Activated T-helper 9 cell treated with anti-CD3 and anti-CD28 coated beads, Interleukin-2, amount 50 U/mL, for 16 hours (primary cell): Measurements from ENCODE around the gene TMTC4.
A peak's percentile ranks its signal among the peaks of the same experiment; 100 is the strongest.
"Not testable (repeated sequence)": the region's sequence is repeated elsewhere in the genome, so short reads cannot be mapped to it uniquely, and the experiment has no call there.

Source experiments
- DNase-seq: peaks from one replicate; pipeline ENCODE4 v3.0.0-alpha.2; 2020; ENCODE audit warnings: low read depth

TMTC4 gene

DNA sequence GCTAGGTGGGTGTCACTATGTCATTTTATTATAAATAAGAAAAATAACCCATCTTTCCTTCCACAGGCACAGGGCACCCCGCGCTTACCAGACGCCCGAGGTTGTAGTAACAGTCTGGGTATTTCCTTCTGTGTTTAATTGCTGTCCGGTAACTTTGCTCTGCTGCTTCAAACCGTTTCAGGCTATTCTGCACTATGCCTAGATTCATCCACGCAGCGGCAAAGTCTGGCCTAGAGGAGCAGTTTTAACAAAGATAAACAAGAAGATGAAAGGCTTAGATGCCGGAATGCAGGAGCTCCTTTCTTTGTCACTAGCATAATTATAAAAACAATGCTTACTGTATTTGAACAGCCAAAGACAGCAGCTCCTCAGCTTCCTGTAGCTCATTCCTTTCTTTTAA, 49.1 kb downstream of the TMTC4 start:
- DNase-seq: no peak

DNA sequence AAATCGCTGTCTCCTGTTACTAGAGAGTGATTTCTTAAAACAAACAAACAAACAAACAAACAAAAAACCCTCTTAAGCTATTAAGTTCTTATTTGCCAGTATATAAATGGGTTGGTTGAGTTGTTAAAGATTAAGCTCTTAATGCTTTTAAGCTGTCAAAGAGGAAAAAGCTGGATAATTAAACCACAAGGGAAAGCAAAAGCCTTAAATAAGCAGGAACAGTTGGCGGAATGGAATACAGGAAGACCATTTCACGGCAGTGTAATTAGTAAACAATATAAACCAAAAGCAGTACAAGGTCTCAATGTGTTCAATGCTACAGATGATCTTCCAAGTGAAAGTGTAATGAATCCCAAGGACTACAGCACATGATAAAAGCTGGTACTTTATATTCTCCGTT, 53.8 kb downstream of the TMTC4 start:
- DNase-seq: no peak

DNA sequence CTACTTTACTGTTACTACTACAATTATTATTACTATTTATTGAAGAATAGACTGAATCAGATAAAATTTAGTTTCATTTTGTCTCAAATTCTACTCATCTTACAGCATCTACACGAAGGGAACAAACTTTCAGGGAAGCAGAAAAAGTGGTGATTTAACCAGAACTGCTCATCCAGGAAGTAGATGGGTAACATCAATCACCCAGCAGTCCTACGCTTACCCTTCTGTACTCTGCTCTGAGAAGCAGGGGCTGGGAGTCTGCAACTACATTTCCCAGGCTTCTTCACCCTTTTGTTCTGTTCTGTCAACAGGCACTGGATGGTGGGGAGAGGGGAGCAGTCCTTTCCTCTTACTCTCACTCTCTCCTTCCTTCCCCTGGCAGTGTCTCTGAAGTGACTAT, 54.7 kb downstream of the TMTC4 start:
- DNase-seq: no peak

DNA sequence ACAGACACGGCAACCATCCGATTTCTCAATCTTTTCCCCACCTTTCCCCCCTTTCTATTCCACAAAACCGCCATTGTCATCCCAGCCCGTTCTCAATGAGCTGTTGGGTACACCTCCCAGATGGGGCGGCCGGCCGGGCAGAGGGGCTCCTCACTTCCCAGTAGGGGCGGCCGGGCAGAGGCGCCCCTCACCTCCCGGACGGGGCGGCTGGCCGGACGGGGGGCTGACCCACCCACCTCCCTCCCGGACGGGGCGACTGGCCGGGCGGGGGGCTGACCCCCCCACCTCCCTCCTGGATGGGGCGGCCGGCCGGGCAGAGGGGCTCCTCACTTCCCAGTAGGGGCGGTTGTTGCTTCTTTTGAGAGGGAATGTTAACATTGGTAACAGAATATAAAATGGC, 55.7 kb downstream of the TMTC4 start:
- DNase-seq: not testable (repeated sequence)

DNA sequence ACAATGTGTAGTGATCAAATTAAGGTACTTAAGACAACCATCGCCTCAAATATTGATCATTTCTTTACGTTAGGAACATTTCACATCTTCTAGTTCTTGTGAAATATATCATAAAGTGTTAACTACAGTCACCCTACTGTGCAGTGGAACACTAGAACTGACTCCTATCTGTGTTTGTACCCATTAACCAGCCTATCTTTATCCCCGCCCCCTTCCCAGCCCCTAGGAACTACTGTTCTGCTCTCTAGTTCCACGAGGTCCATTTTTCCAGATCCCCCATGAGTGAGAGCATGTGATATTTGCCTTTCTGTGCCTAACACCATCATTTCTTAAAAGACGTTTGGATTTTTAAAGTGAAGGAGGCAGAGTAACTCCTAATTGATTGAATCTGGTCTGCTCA, 61.6 kb downstream of the TMTC4 start:
- no peak for DNase-seq

DNA sequence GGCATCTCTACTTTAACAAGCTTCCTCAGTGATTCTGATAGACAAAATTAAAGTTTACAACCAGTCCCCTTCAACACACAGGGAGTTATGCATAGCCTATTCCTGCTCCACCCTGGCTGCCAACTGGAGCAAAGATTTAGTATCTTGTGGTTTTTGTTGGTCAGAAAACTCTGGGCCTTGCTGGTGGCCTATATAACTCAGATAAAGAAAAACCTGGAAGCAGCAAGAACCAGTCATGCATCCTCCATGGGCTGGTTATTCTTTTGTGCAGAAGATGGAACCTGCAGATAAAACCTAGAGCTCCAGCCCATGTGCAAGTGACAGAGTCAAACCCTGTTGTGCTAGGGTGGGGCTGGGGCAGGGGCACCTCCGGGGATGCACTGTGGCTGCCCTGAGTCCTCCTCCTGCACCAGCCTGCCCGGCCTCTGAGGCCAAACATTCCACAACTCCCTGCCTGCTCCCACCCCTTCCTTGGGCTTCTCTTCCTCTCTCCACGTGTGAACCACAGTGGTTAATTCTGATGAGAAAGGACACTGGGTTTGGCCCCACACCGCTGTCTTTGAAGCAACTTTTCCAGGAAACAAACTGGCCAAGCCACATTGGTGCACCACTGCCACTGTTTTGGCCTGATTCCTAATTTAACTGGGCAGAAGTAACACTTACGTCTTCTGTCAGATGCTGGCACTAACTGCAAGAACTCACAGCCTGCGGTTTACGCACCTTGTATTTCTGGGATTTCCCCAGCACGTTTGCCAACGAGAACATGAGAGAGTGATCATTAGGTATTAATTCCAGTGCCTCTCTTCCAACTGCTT, 62.7 kb downstream of the TMTC4 start:
- no peak for DNase-seq

DNA sequence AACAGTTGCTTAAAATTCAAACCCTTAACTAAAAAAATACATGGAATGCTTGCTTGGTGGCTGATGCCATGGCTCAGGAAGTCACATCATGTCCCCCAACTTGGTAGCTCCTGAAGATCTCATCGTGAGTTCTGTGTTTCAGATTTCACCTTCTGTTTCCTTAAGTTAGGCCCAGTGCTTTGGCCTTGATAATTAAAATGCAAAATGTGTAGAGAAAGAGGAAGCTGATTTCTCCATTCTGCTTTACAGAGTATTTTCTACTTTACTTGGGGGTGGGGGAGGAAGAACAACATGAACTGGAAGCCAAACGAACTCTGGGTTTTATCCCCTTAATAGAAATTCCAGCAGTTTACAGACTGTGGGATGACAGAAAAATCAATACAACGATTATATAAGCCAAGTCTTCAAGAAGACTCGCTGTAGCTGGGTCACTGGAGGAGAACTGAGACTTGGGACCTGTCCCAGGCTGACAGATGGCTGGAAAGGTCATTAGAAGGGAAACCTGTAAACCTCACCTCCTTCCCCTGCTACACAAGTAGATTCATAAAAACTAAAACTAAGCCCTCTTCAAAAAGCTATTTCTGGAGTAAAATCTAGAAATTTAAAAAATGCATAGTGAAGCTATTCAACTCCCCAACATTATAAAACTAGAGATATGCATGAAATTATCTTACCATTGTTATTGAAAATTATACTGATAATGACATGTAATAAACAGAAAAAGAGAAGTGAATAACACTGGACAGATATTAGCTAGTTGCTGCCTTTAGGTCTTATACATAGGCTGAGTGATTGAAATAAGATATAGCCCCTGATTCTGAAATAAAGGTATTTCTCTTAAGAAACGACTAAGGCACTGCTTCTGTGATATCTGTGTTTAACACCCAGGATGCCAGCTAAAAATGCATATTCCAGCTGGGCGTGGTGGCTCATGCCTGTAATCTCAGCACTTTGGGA, 63.9 kb downstream of the TMTC4 start:
- no peak for DNase-seq

DNA sequence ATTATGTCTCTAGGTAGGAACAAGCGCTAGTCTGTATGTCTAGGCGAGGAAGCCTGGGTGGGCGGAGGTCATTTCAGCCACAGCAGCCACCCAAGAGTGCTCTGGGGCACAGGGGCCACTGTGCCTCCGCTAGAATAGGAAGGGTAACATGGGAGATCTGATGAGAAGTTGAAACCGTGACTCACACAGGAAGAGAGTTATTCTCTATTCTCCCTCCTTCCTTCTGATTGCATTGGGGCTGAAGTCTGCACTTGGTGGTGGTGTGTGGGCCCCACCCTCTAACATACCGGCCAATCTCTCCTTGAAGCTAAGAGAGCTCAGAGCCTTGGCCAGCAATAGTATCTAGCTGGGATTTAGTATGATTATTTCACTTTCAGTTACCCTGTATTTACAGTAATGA, 65.7 kb downstream of the TMTC4 start:
- DNase-seq: no peak

DNA sequence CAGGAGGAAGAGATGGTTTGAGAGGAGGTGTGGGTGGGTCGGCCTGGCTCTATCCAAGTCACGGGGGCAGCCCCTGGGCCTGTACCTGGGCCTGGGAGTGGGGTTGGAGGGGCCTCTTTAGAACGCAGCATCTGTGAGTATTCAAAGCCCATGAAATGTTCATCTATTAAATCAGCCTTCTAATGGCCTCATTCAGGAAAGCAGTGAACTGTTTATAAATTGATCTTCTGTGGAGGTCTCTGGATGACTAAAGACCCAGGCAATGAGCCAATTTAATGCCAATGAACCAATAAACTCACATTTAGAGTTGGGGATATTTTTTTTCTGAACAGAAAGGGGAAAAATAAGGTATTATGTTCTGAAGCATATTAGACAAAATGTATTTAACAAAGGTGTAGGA, 66.1 kb downstream of the TMTC4 start:
- DNase-seq: no peak

DNA sequence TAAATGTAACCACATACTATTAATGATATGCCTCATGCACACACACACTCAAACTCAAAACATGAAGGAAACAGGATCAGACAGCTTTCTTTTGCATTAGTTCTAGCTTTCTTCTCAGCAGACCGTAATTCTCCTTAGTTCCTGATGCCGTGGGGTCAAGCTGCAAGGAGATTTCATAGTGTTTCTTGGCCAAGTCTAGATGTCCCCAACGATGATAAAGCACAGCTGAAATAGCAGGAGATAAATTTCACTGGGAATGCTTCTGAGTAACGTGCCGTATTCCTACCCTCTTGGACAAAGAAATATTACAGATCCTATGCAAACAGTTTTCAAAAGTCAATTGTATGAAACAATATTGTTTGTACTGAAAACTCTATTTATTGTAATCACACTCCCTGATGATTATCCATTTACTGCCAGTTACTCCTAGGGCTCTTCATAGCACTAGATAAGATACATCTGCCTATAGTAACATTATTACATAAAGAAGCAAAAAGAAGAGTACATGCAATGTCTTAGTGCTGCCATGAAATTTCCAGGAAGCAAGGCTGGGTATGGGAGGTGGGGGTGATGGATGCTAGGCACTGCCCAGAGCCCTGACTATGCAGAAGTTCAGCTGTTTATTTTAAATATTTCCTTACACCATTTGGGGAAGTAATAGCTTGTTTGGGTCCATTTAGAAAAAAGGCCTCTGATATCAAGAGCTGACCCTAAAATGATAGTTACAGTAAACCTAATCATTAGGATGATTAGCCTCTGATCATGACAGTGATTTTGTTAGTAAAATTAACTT, 69.5 kb downstream of the TMTC4 start:
- no peak for DNase-seq

DNA sequence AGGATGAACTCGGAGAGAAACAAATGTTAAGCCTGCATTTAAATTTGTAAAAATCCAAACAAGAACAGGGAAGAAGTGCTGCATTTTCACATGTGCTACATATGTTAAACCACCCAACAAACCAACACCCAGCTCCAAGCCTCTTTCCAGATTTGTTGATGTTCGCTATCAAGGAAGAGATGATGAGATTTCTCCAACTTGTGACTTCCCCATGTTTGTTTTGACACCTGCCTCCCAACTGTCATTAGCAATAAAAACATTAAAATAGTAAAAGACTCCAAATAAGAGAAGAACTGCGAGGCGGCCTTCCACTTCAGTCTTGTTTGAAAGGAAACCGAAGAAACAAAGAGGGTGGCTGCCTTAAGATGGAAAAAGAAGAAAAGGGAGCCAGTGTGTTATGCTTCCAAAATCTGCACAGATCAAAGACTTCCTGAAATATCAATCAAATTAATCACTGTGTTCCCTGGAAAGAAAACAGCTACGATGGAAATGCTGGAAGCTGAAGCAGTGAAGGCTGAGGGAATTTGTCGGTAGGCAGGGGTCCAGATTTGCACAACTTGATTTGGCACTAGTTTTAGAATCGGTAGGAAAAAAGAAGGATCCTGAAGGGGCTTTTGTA, 72.0 kb downstream of the TMTC4 start:
- no peak for DNase-seq

DNA sequence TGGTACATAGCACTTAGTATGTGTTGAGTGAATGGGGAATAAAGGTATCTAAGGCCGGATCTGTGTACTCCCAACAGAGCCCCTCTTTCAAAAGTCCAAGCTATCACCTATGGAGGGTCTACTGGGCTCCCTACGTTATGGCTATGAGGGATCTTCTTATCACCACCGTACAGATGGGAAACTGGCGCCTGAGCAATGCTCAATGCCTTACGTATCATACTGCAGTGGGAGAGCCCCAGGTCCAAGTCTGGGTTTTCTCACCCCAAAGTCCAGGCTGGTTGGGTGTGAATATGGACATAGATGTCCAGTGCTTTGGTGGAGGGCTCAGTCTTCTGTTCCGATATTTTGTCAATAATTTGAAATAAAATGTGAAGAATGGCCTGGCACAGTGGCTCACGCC, 72.9 kb downstream of the TMTC4 start:
- no peak for DNase-seq

DNA sequence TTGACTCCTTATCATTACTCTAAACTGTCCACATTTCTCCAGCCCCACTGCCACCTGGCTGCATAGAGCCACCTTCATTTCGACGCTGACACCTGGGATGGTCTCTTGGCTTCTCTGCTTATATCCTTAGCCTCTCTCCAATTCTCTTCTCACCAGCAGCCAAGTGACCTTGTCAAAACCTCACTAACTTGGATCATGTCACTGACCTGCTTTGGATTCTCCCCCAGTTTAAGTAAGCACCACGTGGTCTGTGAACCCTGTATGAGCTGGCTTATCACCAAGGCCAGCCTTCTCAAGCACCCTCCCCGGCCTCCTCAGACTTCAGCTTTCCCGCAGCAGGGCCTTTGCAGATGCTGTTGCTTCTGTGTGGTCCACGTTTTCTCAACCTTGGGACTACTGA, 73.7 kb downstream of the TMTC4 start:
- no peak for DNase-seq

DNA sequence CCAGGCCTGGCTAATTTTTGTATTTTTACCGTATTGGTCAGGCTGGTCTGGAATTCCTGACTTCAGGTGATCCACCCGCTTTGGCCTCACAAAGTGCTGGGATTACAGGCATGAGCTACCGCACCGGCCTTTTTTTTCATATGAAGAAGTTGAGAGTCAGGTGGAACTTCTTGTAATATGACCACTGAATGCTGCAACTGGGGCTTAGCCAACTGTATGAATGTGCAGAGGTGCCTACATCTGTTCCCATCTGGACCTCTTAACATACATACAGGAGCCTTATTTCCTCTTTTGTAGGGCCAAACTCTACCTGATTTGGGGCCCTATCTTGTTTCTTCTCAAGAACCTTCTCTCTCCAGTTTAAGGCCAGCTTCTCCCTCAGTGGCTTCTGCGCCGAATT, 74.1 kb downstream of the TMTC4 start:
- DNase-seq: no peak

DNA sequence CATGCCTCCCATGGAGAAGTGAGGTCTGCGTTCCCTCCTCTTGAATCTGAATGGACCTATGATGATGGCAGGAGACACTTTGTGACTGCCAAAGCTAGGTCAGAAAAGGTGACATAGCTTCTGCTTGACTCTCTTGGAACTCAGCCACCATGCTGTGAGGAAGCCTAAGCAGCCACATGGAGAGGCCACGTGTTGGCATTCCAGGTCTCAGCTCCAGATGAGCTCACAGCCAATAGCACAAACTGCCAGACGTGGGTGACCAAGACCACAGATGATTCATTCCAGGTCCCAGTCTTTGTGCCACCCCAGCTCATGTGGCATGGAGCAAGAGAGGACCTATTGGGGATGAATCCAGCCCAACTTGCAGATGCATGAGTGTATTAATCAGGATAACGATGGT, 77.3 kb downstream of the TMTC4 start:
- no peak for DNase-seq

DNA sequence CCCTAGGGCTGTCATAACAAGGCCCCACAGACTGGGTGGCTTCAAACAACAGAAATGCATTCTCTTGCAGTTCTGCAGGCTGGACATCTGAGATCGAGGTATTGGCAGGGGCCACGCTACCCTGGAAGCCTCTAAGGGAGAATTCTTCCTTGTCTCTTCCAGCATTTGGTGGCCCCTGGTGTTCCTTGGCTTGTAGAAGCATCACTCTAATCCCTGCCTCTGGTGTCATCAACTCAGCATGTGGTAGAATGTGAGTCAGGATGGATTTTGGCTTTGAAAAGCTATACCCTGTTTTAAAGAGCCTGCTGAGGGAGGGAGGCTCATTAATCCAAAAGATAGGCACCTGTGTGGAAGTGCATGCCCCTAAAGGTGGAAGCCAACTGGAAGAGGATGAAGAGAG, 78.1 kb downstream of the TMTC4 start:
- DNase-seq: no peak

DNA sequence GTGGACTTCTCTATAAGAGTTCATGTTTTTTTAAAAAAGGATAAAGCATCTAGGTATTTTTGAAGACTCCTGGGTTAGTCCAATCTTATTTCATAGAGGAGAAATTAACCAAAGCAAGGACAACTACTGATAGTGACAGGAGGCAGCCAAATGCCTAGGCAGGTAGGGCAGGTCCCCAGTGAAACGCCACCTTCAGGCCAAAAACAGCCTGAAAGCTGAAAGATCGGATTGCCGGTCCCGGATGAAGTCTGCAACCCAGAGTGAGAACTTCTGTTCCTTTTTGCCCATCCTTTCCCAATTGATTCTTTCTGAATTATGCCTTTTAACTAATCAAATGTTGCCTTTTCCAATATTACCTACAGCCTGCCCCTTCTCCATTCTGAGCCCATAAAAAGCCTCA, 79.9 kb downstream of the TMTC4 start:
- DNase-seq: no peak

DNA sequence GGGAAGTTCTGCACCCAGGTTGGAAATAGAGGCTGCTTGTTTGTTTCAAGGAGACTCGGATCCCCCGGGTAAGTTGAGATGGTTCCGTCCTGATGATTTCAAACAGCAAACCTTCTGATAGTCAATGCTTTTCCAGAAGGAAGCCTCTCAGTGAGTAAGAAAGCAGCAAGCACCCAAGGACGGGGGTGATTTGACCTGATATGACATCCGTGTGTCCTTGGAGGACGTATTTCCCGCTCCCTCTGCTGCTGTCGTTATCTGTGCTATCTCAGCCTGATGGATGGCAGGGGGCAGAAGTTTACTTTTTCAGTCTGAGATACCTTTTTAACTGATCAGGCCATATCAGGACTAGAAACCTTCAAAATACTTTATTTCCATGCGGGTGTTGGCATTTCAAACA, 80.3 kb downstream of the TMTC4 start:
- no peak for DNase-seq

DNA sequence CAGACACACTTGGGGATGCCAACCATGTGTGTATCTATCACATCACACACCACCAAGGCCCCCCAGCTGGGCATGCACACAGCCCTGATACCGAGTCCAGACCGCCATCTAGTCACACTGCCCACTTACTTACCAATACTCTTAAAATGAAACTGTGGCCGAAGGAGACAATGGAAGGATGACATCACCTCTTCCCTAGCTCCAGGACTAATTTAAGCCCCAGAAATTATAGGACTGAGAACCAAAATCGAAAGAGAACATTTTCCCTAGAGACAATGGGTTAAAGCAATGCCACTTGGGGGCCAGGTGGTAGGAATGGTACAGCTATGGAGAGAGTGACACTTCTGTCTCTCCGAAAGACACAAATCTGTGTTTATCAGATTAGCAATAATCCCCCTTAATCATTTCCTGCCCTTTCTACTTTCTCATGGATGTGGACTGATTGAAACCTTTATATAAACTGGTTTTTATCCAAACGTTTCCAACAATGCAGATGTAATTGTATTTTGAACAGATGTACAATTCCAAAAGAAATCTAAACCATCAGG, 85.3 kb downstream of the TMTC4 start:
- no peak for DNase-seq

DNA sequence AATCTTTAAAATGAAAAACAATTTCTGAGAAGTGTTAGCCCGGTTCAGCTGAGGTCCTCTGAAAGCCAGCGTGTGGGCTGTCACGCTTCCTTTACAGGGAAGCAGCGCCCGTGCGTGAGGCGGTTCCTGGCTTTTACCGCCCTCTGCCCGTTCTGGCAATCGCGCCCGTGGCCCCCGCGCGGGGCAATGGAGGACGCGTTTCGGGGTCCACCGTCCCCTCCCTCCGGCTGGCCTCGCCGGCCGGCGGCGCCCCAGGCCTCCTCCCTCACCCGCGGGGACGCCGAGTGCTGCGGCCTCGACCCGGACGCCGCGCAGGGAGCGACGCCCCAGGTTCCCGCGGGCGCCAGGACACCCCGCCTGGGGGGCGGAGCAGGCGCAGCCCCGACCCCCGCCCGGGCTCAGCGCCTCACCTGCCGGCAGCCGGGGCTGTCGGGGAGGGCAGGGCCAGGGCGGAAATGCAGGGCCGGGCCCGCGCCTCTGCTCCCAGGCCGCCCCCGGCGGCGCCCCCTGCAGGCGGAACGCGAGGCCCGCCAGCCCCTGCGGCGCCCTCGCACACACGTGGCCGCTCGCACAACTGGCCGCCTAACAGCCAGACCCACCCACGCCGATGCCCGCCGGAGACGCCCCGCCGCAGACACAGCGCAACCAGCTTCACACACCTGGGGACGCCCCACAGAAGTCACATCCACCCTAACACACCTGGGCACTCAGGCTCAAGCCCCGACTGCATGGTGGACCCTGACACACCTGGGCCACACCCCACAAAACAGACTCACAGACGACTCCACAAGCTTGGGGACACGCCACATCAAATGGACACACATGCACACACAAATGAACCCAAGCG, 86.0 kb downstream of the TMTC4 start, which contains the start of gene GGACT:
Gene GGACT, minus strand, starts transcription at position 459 of the 847 bp plus-strand sequence. CDS start 56,198 bp downstream, outside the sequence.
- peak; percentile 77 for DNase-seq

DNA sequence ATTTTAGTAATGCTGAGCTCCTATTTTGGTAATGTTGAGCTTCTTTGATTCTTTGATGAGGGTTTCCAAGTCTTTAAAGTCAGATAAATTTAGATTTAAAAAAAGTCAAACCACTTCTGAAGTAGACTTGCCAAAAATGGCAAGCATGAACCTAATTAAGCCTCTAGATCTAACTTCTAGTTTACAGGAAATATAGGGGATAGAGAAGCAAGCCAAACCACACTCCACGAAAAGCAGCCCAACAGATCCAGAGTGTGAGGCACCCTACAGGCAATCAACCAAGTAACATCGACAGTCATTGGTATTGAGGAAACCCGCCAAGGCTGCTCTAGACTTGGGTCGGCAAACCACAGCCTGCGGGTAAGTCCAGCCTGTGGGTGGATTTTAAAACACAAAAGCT, 89.7 kb downstream of the TMTC4 start:
- DNase-seq: no peak
